Astrocyte of the spinal cord (primary cell): ENCODE measurements around the gene COIL.

Experiments
- DNase-seq: peaks from one replicate; pipeline ENCODE4 v3.0.0; 2011; ENCODE audit warnings: low read depth, low spot score
- H3K4me3 ChIP-seq: 2 replicates; pipeline ENCODE4 v1.5.1; 2011; ENCODE audit warnings: low read depth, mild to moderate bottlenecking, low read length, moderate library complexity
- in situ Hi-C: cut with HindIII; loops from 2 replicates; pipeline ENCODE4 v1.10.0; 2017; ENCODE audit warnings: low sequenced_read_pairs
- TF ChIP-seq, protein P1 (sequence below): IDR thresholded peaks from 2 replicates; pipeline ENCODE4 v1.5.1; 2012; ENCODE audit warnings: low read depth, mild to moderate bottlenecking, low read length, inconsistent platforms

COIL gene

DNA sequence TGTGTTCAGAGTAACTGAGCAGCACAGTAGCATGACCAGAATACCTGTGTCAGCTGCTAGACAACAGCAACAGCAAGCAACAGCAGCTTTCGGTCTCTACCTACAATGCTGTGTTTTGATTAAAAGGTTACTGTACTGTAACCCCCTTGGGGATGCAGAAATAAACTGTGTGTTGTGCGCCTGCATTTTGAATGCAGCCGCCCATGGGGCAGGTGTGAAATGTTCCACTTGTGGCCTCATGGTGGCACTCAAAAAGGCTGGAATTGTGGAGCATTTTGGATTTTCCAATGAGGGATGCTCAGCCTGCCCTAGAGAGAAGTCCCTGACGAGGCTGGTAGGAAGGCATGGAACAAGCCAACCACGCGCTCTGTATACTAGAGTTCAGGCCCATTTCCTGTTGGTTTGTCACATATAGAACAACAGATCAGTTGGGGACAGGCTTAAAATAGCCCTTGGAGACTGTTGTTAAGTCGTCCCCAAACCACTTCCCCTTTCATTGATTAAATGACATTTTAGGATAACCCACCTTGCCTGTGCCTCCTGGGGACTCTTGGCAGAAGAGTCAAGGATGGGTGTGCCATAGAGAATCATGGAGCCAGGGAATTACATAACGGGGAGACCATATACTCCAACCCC, 44.2 kb upstream of the COIL start:
- H3K4me3 ChIP-seq = no peak overlapping the region
- in situ Hi-C loops = no loop called here
- TF ChIP-seq, protein P1, sequence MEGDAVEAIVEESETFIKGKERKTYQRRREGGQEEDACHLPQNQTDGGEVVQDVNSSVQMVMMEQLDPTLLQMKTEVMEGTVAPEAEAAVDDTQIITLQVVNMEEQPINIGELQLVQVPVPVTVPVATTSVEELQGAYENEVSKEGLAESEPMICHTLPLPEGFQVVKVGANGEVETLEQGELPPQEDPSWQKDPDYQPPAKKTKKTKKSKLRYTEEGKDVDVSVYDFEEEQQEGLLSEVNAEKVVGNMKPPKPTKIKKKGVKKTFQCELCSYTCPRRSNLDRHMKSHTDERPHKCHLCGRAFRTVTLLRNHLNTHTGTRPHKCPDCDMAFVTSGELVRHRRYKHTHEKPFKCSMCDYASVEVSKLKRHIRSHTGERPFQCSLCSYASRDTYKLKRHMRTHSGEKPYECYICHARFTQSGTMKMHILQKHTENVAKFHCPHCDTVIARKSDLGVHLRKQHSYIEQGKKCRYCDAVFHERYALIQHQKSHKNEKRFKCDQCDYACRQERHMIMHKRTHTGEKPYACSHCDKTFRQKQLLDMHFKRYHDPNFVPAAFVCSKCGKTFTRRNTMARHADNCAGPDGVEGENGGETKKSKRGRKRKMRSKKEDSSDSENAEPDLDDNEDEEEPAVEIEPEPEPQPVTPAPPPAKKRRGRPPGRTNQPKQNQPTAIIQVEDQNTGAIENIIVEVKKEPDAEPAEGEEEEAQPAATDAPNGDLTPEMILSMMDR = peak; percentile 9
- no peak for DNase-seq

DNA sequence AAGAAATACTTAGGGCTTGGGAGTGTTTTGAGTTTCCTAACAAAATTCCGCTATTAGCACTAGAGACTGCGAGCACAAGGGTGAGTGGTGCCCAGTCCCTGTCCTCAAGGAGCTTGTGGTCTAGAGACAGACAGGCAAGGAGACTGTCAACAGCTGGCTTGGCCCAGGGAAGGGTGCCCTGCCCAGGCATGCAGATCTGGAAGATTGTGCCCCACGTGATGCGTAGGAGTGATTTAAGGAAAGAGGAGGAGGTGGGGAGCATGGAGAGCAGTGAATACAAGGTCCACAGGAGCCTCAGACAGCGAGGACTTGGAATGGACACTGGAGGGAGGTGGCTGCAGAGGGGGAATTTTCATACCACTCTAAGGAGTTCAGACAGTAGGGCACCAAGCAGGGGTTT, 42.1 kb upstream of the COIL start:
- in situ Hi-C loops = no loop called here
- TF ChIP-seq, protein P1 = no peak
- DNase-seq = no peak

DNA sequence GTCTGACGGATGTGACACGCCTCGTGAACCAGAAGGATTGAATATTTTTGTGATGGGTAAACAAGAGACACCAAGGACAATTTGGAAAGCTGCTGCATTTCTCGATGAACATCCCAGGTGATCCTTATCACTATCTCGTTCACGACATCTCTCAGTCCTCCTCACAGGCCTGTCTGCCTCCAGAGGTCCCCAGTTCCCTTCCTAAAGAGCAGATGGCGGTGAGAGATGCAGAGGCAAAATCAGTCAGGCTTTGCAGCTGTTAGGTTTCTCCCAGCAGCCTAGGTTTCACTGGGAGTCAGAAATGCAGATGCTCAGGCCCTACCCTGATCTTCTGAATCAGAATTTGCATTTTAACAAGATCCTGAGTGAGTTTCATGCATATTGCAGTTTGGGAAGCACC, 40.7 kb upstream of the COIL start:
- in situ Hi-C loops = no loop called here
- TF ChIP-seq, protein P1 = no peak
- H3K4me3 ChIP-seq = no peak overlapping the region
- DNase-seq = no peak

More for the DNA sequence above, 42.1 kb upstream of the COIL start:
- H3K4me3 ChIP-seq = no peak overlapping the region

DNA sequence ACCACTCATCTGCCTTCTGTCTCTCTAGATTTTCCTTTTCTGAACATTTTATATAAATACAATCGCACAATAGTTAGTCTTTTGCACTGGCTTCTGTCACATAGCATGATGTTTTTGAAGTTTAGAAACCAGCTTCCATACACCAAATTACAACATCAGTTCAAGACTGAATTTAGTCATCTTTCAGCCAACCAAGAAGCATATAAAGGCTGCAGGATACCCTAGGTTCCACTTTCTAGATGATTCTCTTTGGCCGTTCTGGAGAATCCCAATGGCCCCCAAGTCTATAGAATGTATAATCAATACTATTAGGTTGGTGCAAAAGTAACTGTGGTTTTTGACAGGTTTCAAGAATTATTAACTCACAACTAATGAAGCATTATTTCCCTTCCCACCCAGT, 36.5 kb upstream of the COIL start:
- no peak for DNase-seq
- TF ChIP-seq, protein P1 = no peak
- in situ Hi-C loops = no loop called here
- no peak overlapping the region for H3K4me3 ChIP-seq

DNA sequence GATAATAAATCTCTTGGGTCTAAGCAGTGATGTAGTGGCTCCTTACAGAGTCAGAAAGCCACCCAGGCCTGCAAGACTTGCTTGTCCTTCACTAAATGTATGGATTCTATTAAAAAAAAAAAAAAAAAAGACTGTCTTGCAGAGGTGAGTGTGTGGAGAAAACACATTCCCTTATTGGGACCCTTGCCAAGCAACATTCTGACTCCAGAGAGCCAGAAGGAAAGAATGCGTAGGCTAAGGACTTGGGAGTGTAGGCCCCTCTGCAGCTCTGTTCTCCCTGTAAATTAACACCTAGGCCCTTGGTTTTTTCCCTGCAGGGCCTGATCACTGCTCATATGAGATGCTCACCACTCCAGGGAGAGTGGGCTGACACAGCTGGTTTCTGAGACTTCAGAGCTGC, 34.9 kb upstream of the COIL start:
- in situ Hi-C loops = no loop called here
- no peak overlapping the region for H3K4me3 ChIP-seq
- no peak for DNase-seq
- TF ChIP-seq, protein P1 = no peak

DNA sequence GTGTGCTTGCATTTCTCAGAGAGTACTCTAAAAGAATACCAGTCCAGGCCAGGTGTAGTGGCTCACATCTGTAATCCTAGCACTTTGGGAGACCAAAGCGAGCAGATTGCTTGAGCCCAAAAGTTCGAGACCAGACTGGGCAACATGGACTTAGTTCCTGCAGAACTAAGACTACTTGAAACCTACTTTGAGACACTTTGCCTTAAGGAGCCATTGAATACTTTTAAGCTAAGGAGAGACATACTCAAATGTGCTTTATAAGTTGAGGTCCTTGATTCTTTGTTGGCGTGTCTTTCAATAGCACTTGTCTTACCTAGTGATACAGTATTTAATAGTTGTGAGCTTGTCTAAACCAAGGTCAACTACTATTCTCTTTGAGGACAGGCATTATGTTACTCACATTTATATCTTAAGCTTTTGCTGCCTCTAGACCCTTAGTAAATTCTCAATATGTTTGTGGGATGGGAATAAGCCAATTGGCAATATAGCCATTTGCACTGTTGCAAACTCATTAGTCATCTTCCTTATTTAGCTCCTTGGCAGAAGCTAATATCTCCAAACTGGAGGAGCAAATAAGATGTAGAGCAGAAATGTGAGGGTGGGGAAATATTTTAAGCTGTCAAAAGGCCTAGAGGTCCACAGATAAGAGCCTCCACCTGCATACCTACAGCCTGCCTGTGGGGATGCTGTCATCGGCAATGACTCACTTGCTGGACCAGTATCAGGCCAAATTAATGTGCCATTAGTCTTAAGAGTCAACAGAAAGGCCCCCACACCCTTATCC, 33.4 kb upstream of the COIL start:
- in situ Hi-C loops = no loop called here
- peak; percentile 14 for DNase-seq
- TF ChIP-seq, protein P1 = no peak
- H3K4me3 ChIP-seq = no peak overlapping the region
